NCI-H1417 treated with DMSO at 0.1 percent for 48 hours (cell line): ENCODE results near the gene OR5W2.
"Not testable (repeated sequence)": the region's sequence is repeated elsewhere in the genome, so short reads cannot be mapped to it uniquely, and the experiment has no call there.

Experiments
- DNase-seq: peaks from one replicate; lab custom pipeline; 2025; lab: John Stamatoyannopoulos, UW

OR5W2 gene

DNA sequence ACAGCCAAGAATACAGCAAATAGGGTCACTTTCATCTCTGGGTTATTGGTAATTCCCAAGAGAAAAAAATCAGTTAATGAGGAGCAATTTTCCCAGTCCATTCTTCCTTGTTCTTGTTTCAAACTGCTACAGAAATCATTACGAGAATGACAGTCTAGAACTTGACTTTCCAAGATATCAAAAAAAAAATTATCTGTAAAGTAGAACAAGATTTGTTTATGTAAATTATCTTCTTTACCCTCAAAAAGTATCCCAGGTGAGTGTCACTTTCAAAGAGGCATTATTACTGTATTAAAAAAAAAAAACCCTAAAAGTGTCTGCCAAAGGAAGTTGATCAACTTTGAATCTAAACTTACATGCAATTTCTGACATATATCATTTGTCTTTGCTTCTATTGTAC, at the start of gene OR5W2:
Gene OR5W2 (minus strand): TSS at position 101 of the 400 bp plus-strand sequence. CDS start 0 bp downstream, at position 101.
- DNase-seq: no peak

- no peak for DNase-seq
Measured at GRCh38 chr11:55956521-55956920, 42.1 kb upstream of the OR5W2 start.

DNA sequence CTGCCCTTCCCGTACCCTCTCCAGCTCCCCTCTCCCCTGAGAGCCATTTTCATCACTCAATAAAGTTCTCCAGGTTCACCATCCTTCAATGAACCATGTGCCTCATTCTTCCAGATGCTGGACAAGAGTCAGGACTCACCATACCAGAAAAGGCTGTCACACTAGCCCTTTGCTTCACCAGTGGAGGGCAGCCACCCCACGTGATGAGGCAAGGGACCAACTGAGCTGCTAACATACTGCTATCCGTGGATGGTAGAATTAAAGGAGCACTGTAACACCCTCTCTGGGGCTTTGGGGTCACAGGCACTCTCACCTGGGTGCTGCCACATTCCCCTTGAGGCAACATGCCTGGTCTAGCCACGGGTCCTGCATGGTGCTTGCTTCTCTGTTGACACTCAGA, 34.9 kb upstream of the OR5W2 start:
- no peak for DNase-seq

DNA sequence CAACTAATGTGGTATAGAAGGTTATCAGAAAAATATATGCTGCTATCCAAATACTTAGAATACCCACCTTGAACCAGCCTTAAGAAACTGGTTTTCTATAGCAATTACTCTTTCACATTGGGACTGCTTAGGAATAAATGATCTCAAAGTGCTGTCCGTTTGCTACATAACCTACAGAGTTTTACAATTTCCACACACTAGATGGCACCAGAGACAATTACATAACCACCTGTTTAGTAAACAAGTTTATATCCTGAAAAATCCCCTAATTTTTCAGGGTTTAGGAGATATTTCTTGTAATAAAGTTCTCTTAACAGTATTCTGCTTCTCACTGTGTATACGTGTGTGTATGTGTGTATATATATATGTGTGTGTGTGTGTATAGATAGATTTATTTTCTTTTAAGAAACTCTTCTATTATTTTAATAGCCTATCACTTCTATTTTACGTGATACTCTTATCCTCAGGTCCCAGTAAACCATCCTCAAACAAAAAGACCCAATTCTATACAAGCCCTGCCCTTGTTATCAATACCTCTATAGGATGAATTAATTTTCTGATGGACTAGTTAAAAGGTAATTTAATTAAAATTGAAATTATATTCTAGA, 28.5 kb upstream of the OR5W2 start:
- no peak for DNase-seq

GRCh38 chr11:55936300-55936699, 21.9 kb upstream of the OR5W2 start, which contains the start of gene OR5I1:
Gene OR5I1, minus strand, starts transcription at chr11:55936400. Its CDS starts 0 bp downstream, at chr11:55936400.
- no peak for DNase-seq

GRCh38 chr11:55920537-55920936, 6.2 kb upstream of the OR5W2 start:
- DNase-seq: no peak

GRCh38 chr11:55902308-55902707, 12.1 kb downstream of the OR5W2 start:
- no peak for DNase-seq

DNA sequence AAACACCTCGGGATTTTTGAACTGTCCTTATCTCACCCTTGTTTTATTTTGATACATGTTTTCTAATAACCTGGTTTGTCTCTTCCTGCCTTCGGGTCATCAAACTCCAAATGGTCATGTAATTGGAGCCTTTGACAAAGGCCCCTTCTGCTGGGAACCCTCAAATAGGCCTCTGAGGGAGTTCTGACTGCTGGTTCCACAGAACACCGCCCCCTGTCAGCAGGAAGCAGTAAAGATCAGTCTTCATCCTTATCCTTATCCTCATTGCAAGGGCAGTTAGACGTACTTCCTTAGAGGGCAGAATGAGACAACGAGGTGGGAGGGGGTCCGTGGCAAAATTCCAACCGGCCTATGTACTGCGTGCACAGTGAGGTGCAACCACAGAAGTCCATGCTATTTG, 19.2 kb downstream of the OR5W2 start:
- no peak for DNase-seq

- DNase-seq: not testable (repeated sequence)
Measured at GRCh38 chr11:55885481-55885880, 28.9 kb downstream of the OR5W2 start.

- DNase-seq: not testable (repeated sequence)
Measured at GRCh38 chr11:55884995-55885394, 29.4 kb downstream of the OR5W2 start.

GRCh38 chr11:55882997-55883396, 31.4 kb downstream of the OR5W2 start, which contains the start of gene TRIM51:
Gene TRIM51, plus strand, starts transcription at chr11:55883297. Its CDS starts 2,132 bp downstream, at chr11:55885429.
- not testable (repeated sequence) for DNase-seq

DNA sequence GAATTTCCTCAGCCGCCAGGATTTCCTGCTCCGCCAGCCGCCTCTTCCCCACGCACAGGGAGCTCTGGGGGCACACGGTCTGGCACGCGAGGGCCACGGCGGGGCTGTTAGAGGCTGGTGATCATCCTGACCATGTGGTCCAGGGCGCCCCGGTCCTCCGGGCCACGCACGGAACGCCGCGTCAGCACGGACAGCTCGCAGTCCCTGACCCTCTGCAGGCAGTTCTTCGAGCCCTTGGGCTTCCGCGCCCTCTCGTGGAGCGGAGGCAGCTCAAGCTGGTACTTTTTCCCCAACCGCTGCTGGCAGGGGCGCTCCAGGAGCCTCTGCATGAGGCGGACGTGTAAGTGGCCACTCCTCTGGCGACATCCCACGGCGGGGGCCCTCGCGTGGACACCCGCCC, 41.2 kb downstream of the OR5W2 start:
- DNase-seq: not testable (repeated sequence)

DNA sequence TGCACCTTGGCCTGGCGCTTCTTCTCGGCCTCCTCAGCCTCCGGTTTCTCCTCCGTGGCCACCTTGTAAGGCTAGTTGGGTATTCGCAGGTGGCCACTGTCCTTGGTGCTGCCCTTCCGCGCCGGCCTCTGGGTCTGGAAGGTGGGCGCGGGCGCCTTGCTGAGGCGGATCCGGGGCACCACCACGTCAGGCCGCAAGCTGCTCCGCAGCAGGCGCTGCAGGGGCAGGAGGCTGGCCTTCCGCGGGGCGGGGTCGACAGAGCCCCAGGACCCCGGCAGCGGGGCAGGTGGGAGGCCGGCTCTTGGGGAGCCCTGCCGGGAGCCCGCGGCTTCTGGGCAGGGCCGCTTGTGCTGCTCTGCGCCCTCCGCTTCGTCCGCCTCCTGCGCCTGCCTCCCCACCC, 41.7 kb downstream of the OR5W2 start:
- DNase-seq: not testable (repeated sequence)

- DNase-seq: not testable (repeated sequence)
Measured at GRCh38 chr11:55867354-55867753, 47.0 kb downstream of the OR5W2 start.
